ENCODE results near the gene PDE8B. TPM values are rescaled to one million over a fixed set of nuclear protein-coding genes. Genes with fewer than 3 reads are reported as not detected.

The PDE8B gene
- total RNA-seq, 1 donor from 2014 or later: 0.33 TPM

DNA sequence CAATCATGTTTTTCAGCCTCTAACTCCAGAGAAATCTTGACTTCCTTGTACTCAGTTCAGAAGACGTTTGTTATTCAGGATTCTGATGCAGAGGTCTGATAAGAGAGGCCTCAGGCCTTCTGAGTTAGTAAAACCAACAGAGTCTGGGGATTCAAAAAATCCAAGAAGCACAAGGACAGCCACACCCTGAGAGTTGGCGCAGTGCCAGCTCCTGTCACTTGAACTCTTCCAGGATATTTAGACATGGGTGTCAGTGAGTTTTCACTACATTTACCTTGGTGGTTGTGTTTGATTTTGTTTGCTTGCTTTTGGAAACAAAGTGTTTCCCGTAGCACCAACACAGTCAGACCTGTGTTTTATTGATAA lies 41.6 kb upstream of the PDE8B start:
- no peak for DNase-seq (ENCODE audit: low read depth)
- Histone ChIP-seq H3K4me3 (ENCODE audit: low read depth, low read length) (no peak overlapping the region), H3K36me3 (ENCODE audit: control insufficient read depth, insufficient read depth, low read length) (no peaks in the 10 kb centered on the region), H3K27me3 (ENCODE audit: control insufficient read depth, insufficient read depth, low read length) (peaks cover 3% of the 10 kb centered on the region)
- no peak for TF ChIP-seq CTCF (IDR thresholded peaks at IDR 0.05; ENCODE audit: insufficient read depth, low read length, poor library complexity, severe bottlenecking)

DNA sequence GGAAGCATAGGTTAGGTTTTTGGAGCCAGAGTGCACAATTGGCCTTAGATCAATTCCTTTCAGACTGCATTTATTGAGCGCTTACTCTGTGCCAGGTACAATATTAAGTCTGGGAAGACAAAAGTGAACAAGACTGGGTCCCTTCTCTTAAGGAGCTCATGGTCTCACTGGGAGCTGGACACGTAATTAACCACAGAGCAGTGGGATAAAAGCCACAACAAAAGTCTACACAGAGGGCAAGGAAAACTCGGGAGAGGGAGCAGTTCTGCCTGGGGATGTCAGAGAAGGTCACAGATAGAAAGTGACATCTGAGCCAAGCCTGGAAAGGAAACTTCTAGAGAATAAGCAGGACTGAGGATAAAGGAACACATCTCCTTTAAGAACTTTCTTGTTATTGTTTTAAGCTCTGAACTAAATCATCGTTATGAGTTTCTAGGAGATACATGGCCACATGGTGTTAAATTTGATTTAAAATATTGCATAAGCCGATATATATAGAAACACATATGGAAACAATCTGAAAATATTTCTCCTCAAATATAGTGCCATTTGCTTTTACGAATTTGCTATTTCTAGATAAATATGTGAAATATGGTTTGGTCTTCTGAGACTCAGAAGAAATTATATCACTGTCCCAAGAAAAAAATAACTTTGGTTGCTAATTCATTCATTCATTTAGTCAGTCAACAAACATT lies 40.1 kb upstream of the PDE8B start:
- DNase-seq (ENCODE audit: low read depth): no peak
- Histone ChIP-seq H3K4me3 (ENCODE audit: low read depth, low read length) (no peak overlapping the region), H3K27me3 (ENCODE audit: control insufficient read depth, insufficient read depth, low read length) (peaks cover 8% of the 10 kb centered on the region), H3K36me3 (ENCODE audit: control insufficient read depth, insufficient read depth, low read length) (no peaks in the 10 kb centered on the region)
- TF ChIP-seq CTCF (IDR thresholded peaks at IDR 0.05; ENCODE audit: insufficient read depth, low read length, poor library complexity, severe bottlenecking): no peak

DNA sequence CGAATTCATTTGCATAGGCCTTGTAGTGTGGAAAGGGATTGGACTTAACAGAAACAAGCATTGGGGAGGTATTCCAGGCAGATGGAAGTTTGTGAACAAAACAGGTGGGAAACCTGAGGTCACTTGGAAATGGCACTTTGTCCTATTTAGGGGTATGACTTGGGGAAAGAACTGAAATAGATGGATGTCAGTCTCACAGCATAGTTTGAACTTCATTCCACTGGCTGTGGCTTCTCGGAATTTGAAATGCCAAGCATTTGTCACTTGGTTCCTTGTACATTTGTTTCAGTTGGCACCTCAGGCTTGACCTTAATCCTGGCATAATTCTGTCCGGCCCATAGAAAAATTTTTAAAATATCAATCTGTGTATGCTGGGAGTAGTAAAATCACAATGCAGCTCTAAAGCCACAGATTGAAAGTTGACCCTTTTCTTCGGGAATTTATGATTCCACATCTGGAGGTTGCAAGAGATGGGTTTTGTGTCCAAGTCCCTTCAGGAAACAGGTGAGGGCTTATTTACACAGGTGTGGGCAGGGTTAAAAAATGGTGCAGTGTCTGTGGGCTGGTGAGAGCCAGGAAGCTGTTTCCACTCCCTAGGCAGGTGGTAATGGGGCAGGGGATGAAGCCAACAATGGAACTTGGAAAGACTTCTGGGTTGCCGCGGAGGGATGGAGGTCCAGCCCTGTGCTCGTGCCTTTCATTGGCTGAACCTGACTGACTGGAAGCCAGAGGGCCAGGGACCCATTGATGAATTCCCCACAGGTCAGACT lies 39.2 kb upstream of the PDE8B start:
- DNase-seq (ENCODE audit: low read depth): no peak
- TF ChIP-seq CTCF (IDR thresholded peaks at IDR 0.05; ENCODE audit: insufficient read depth, low read length, poor library complexity, severe bottlenecking): no peak
- Histone ChIP-seq H3K27me3 (ENCODE audit: control insufficient read depth, insufficient read depth, low read length) (peaks cover 8% of the 10 kb centered on the region), H3K4me3 (ENCODE audit: low read depth, low read length) (no peak overlapping the region), H3K36me3 (ENCODE audit: control insufficient read depth, insufficient read depth, low read length) (no peaks in the 10 kb centered on the region)

GRCh38 chr5:77172713-77173328 lies 37.7 kb upstream of the PDE8B start:
- Histone ChIP-seq H3K36me3 (ENCODE audit: control insufficient read depth, insufficient read depth, low read length) (no peaks in the 10 kb centered on the region), H3K4me3 (ENCODE audit: low read depth, low read length) (no peak overlapping the region), H3K27me3 (ENCODE audit: control insufficient read depth, insufficient read depth, low read length) (peaks cover 8% of the 10 kb centered on the region)
- TF ChIP-seq CTCF (IDR thresholded peaks at IDR 0.05; ENCODE audit: insufficient read depth, low read length, poor library complexity, severe bottlenecking): no peak
- no peak for DNase-seq (ENCODE audit: low read depth)

DNA sequence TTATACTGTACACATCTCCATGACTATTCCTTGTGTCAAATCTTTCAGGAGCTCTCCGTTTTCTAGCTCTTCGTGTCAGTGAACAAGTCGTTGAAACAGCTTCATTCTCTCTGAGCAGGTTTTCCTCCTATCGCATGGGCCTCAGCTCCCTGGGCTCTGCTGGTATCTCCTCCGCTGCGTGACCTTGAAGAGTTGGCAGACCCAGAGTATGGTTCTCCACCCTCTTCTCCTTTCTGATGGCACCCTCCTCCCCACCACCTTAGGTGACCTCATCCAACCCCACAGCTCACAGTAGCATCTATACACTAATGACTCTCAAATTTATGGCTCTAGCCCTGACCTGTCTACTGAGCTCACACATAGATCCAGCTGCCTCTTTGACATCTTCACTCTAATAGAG lies 36.0 kb upstream of the PDE8B start:
- Histone ChIP-seq H3K4me3 (ENCODE audit: low read depth, low read length) (no peak overlapping the region), H3K27me3 (ENCODE audit: control insufficient read depth, insufficient read depth, low read length) (peaks cover 13% of the 10 kb centered on the region), H3K36me3 (ENCODE audit: control insufficient read depth, insufficient read depth, low read length) (no peaks in the 10 kb centered on the region)
- no peak for DNase-seq (ENCODE audit: low read depth)
- TF ChIP-seq CTCF (IDR thresholded peaks at IDR 0.05; ENCODE audit: insufficient read depth, low read length, poor library complexity, severe bottlenecking): no peak

Data from kidney epithelial cell (primary cell).